EH (cell line): ENCODE data around the gene ZNF200.
"Not testable (repeated sequence)": the region's sequence is repeated elsewhere in the genome, so short reads cannot be mapped to it uniquely, and the experiment has no call there.

Experiments
- DNase-seq: peaks from one replicate; pipeline ENCODE4 v3.0.0-alpha.2; 2015; ENCODE audit warnings: low read depth

The ZNF200 gene

GRCh38 chr16:3252967-3253366 is 18.0 kb upstream of the ZNF200 start:
- no peak for DNase-seq

DNA sequence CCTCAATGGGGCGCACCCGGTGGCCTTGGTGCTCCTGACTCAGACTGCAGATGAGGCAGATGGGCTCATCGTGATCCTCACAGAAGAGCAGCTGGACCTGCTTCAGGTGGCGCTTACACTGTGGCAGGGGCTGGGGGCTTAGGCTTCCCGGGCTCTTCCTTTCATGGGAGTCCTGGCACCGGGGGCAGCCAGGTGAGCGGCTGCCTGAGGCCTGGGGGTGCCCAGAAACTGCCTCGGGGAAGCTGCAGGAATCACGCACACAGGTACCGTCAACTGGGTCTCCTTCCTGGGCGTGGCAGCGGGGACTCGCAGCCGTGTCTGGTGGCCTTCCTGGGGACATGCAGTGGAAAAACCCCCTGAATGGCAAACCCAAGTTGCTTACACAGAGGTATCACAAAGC is 14.5 kb upstream of the ZNF200 start:
- DNase-seq, result no peak

DNA sequence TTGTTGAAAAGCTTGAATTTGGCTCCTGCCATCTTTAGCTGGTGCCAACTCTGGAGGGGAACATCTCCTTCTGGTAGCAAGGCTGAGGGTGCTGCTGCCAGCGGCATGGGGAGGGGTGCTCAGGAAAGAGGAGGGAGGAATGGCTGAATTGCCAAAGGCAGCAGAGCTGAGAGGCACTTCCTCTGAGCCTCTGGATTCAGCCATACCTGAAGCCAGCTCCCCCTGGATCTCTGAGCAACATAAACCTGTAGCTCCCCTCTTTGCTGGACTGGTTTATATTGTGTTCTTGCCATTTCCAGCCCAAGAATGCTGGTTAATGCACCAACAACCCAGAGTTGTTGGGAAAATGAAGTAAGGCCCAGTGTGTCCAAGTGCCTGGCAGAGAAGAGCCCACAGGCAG is 14.1 kb upstream of the ZNF200 start:
- no peak for DNase-seq

- no peak for DNase-seq
Measured at GRCh38 chr16:3248596-3248995, 13.6 kb upstream of the ZNF200 start.

- no peak for DNase-seq
Measured at GRCh38 chr16:3246876-3247275, 11.9 kb upstream of the ZNF200 start.

DNA sequence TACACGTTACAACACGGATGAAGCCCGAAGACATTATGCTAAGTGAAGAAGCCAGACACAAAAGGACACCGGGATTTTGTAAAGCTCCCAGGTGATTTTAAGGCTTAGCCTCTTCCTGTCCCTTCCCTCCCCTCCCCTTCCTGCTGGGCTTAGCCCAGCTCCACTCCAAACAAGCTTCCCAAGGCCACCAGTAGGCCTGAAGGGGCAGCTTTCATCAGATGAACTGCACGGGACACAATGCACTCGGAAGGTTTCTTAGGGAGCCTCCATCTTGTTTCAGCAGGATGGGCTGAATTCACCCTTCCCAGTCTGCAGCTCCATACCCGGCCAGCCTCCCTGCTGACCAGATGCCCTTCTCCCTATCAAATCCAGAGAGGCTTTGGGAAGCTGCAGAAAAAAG is 11.0 kb upstream of the ZNF200 start:
- DNase-seq, result no peak

- no peak for DNase-seq
Measured at GRCh38 chr16:3243882-3244281, 8.9 kb upstream of the ZNF200 start.

DNA sequence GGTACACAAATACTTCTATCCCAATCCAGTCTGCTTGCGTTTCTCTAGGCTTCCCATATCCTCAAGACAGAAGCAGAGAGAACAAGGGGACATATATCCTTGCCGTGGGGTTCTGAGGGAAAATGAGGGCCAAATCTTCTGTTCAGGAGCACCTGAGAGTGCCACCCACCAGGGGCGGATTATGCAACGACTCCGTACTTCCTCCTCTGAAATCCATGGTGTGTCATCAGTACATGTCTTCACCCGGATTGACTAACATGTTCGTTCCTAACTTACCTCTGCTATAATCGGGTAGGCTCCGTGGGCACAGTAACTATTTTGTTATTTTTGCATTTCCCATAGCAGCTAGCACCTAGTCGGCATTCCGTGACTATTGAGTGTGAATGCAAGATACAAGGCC is 7.8 kb upstream of the ZNF200 start:
- no peak for DNase-seq

GRCh38 chr16:3241761-3242160 is 6.8 kb upstream of the ZNF200 start:
- no peak for DNase-seq

DNA sequence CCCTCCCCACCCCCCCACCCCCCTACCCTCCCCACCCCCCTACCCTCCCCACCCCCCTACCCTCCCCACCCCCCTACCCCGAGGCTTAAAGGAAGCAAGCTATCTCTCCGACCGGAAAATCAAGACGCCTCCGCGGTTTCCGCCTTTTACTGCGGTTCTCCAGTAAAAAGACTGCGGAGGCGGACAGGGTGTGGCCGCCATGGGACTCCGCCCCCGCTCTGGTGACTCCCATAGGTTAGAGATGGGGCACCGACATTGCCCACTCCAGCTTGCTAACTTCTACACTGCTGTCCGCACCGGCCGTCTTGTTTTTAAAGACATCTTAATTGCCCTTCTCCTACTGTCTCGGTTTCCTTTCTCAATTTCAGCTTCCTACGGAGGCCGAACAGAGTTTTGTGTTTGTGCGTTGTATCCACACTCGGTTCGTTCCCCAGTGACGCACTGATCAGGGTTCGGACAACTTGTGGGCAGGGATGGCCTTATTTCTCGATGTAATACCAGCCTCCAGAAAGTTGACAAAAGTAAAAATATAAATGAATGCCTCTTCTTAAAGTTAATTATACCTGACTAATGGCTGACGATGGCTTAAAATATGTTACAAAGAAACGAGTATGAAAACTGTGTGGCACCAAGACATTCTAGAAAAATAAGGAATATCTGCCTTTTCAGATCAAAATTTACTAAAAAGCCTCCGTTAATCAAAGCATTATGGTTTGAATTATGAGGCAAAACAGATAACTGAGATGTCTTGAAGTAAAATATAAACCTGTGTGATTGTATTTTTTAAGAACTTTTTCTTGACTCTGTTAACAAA is 1.1 kb upstream of the ZNF200 start:
- DNase-seq, result no peak

DNA sequence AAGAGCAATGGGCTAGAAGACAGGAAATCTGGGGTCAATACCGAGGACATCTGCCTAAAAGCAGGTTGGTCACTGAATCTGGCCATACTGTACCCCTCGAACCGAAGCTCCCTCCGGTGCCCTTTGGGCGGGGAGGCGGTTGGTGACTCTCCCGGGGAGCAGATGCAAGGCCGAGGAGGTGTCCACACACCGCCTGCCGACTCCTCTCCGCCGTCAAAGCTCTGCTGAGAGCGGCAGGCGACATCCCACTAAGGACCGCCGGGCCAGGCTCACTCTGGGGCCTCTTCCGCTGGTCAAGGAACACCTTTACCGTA is 458 bp downstream of the ZNF200 start:
- DNase-seq, result no peak

GRCh38 chr16:3223913-3224515 is 10.9 kb downstream of the ZNF200 start:
- peak; percentile 7 for DNase-seq

DNA sequence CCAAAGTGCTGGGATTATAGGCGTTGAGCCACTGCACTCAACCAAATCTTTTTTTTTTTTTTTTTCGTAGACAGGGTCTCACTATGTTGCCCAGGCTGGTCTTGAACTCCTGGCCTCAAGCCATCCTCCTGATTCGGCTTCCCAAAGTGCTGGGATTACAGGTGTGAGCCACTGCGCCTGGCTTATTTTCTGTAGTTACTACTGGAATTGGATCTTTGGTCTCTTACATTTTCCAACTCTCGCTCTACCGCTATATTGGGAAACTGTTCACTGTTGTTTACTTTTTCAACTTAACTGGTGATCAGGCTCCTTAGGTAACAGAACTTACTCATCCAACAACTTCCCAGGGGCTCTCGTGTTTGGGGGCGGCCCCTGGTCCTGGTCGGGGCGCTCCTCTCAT is 14.1 kb downstream of the ZNF200 start:
- DNase-seq, result no peak

DNA sequence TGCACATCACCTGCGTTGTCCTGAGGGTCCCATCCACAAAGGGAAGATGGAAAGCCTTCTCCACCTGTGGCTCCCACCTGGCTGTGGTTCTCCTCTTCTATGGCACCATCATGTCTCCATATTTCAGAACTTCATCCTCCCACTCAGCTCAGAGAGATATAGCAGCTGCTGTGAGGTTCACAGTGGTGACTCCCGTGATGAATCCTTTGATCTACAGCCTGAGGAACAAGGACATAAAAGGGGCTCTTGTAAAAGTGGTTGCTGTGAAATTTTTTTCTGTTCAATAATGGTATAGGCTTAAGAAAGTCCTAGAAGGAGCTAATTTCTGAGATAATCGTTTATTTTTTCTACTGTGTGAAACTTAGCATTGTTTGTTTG is 18.7 kb downstream of the ZNF200 start:
- DNase-seq, result no peak

DNA sequence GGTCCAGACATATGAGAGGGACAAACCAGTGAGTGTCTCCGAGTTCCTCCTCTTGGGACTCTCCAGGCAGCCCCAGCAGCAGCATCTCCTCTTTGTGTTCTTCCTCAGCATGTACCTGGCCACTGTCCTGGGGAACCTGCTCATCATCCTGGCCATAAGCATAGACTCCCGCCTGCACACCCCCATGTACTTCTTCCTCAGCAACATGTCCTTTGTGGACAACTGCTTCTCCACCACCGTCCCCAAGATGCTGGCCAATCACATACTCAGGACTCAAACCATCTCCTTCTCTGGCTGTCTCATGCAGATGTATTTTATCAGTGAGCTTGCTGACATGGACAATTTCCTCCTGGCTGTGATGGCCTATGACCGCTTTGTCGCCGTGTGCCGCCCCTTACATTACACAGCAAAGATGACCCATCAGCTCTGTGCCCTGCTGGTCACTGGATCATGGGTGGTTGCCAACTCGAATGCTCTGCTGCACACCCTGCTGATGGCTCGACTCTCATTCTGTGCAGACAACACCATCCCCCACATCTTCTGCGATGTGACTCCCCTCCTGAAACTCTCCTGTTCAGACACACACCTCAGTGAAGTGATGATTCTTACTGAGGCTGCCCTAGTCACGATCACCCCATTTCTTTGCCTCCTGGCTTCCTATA is 19.2 kb downstream of the ZNF200 start:
- no peak for DNase-seq

DNA sequence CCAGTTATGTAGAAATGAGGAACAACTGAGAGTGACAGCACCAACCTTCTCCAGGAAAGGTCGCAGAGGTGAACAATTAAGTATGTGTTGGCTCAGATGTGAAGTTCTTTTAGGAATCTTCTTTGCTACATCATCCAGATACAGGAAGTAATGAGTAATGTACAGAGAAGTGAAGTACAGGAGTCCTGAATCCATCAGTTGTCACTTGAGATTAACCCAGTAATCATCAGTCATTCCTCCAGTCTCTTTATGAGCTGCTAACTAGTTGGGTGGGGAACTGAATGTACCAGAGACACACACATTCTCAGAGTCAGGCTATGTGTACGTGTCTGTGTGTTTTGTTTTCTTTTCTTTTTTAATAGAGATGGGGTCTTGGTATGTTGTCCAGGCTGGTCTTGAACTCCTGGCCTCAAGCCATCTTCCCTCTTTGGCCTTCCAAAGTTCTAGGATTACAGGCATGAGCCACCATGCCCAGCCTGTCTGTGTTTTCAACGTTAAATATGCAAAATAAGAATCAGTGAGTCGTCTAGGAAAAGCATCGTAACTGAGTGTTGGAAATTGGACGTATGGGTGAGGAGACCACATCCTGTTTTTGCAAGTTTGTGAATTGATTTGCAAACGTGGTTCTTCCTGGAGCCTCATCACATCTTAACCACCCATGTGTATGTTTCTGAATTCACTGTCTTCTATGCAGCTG is 19.9 kb downstream of the ZNF200 start:
- peak; percentile 28 for DNase-seq

GRCh38 chr16:3212567-3212966 is 22.4 kb downstream of the ZNF200 start:
- no peak for DNase-seq

DNA sequence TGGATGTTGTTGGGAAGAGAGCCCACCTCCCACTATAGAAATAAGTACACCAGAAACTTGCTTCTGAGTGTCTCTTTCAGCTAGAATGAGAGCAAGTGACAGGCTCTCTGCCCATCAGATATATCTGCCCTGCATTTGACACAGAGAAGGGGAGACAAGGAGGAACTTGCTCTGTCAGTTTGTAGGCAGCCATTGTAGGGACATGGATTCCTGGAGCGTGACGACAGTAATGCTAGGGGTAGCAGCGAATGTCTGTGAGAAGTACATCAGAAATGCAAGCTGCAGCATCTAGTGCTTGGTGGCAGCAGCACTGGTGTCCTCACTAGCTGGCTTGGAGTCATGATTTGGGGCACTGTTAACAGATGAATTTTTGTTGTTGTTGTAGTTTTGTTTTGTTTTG is 23.0 kb downstream of the ZNF200 start:
- DNase-seq, result no peak

DNA sequence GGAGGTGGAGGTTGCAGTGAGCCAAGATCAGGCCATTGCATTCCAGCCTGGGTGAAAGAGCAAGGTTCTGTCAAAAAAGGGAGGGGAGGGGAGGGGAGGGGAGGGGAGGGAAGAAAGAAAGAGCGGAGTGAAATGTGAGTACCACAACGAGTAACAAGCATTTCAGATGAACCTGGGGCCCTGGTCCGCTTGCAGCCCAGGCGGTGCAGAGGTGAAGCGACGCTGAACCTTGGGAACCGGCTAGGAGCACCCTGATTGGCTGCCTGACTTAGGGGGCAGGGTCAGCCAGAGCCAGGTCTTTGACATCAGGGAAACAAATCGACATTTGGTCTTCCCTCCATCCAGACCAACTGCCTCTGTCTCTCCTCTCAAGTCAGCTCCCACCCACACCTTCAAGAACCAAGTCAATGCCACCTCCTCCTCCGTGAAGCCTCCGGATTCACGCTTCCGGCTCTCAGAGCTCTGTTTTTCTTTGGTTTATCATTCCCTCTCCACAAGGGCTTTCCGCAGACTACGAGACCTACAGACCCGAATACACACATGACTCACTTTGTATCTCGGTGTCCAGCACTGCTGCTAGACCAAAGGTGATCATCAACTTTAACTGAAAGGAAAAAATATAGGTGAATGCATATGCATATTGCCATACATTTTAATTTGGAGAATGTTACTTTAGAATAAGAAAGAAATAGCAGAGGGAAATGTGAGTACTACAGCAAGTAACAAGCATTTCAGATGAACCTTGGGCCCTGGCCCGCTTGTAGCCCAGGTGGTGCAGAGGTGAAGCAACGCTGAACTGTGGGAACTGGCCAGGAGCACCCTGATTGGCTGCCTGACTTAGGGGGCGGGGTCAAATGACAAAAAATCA is 27.6 kb downstream of the ZNF200 start:
- DNase-seq, result no peak

- not testable (repeated sequence) for DNase-seq
Measured at GRCh38 chr16:3205939-3206338, 29.0 kb downstream of the ZNF200 start.

- DNase-seq, result no peak
Measured at GRCh38 chr16:3202903-3203539, 31.9 kb downstream of the ZNF200 start.
